ENCODE results near the gene POTEJ.
"Not testable (repeated sequence)": the region's sequence is repeated elsewhere in the genome, so short reads cannot be mapped to it uniquely, and the experiment has no call there.

The POTEJ gene

GRCh38 chr2:130592791-130593414, 18.3 kb upstream of the POTEJ start:
- not testable (repeated sequence) for H3K9me3 ChIP-seq (ENCODE audit: severe bottlenecking); DNase-seq; H3K27me3 ChIP-seq (ENCODE audit: insufficient read depth, low read depth, severe bottlenecking); H3K36me3 ChIP-seq; H3K4me3 ChIP-seq (ENCODE audit: low read depth, low read length); H3K27ac ChIP-seq

GRCh38 chr2:130594011-130594410, 17.2 kb upstream of the POTEJ start:
- H3K36me3 ChIP-seq; H3K4me3 ChIP-seq (ENCODE audit: low read depth, low read length); H3K27ac ChIP-seq; H3K9me3 ChIP-seq (ENCODE audit: severe bottlenecking); DNase-seq; H3K27me3 ChIP-seq (ENCODE audit: insufficient read depth, low read depth, severe bottlenecking): not testable (repeated sequence)

- not testable (repeated sequence) for H3K36me3 ChIP-seq; H3K27me3 ChIP-seq (ENCODE audit: insufficient read depth, low read depth, severe bottlenecking); H3K4me3 ChIP-seq (ENCODE audit: low read depth, low read length); H3K9me3 ChIP-seq (ENCODE audit: severe bottlenecking); H3K27ac ChIP-seq
- DNase-seq, result peak; percentile 20
Observed at GRCh38 chr2:130596757-130597156, 14.5 kb upstream of the POTEJ start.

GRCh38 chr2:130597994-130598393, 13.2 kb upstream of the POTEJ start:
- H3K27me3 ChIP-seq (ENCODE audit: insufficient read depth, low read depth, severe bottlenecking); H3K36me3 ChIP-seq; H3K9me3 ChIP-seq (ENCODE audit: severe bottlenecking); DNase-seq; H3K27ac ChIP-seq; H3K4me3 ChIP-seq (ENCODE audit: low read depth, low read length): not testable (repeated sequence)

GRCh38 chr2:130598463-130598862, 12.8 kb upstream of the POTEJ start:
- H3K27me3 ChIP-seq (ENCODE audit: insufficient read depth, low read depth, severe bottlenecking); H3K36me3 ChIP-seq; H3K27ac ChIP-seq; H3K4me3 ChIP-seq (ENCODE audit: low read depth, low read length); H3K9me3 ChIP-seq (ENCODE audit: severe bottlenecking); DNase-seq: not testable (repeated sequence)

GRCh38 chr2:130599393-130599792, 11.8 kb upstream of the POTEJ start, which contains the start of gene CFC1:
Gene CFC1, minus strand, starts transcription at chr2:130599575. Its CDS starts 288 bp downstream, at chr2:130599287.
- not testable (repeated sequence) for H3K9me3 ChIP-seq (ENCODE audit: severe bottlenecking); H3K4me3 ChIP-seq (ENCODE audit: low read depth, low read length); H3K27me3 ChIP-seq (ENCODE audit: insufficient read depth, low read depth, severe bottlenecking); H3K27ac ChIP-seq; H3K36me3 ChIP-seq; DNase-seq

- H3K27me3 ChIP-seq (ENCODE audit: insufficient read depth, low read depth, severe bottlenecking); DNase-seq; H3K9me3 ChIP-seq (ENCODE audit: severe bottlenecking); H3K27ac ChIP-seq; H3K36me3 ChIP-seq; H3K4me3 ChIP-seq (ENCODE audit: low read depth, low read length): not testable (repeated sequence)
Observed at GRCh38 chr2:130599926-130600325, 11.3 kb upstream of the POTEJ start.

- DNase-seq; H3K9me3 ChIP-seq (ENCODE audit: severe bottlenecking): not testable (repeated sequence)
Observed at GRCh38 chr2:130601648-130602302, 9.5 kb upstream of the POTEJ start.

GRCh38 chr2:130608276-130609001, 2.8 kb upstream of the POTEJ start:
- not testable (repeated sequence) for H3K9me3 ChIP-seq (ENCODE audit: severe bottlenecking); H3K4me3 ChIP-seq (ENCODE audit: low read depth, low read length); DNase-seq; H3K27ac ChIP-seq; H3K36me3 ChIP-seq; H3K27me3 ChIP-seq (ENCODE audit: insufficient read depth, low read depth, severe bottlenecking)

More at GRCh38 chr2:130601648-130602302, 9.5 kb upstream of the POTEJ start:
- not testable (repeated sequence) for H3K27ac ChIP-seq; H3K36me3 ChIP-seq; H3K27me3 ChIP-seq (ENCODE audit: insufficient read depth, low read depth, severe bottlenecking); H3K4me3 ChIP-seq (ENCODE audit: low read depth, low read length)

- not testable (repeated sequence) for H3K9me3 ChIP-seq (ENCODE audit: severe bottlenecking); H3K36me3 ChIP-seq; H3K27me3 ChIP-seq (ENCODE audit: insufficient read depth, low read depth, severe bottlenecking); H3K4me3 ChIP-seq (ENCODE audit: low read depth, low read length); DNase-seq; H3K27ac ChIP-seq
Observed at GRCh38 chr2:130609002-130609920, 2.0 kb upstream of the POTEJ start.

- H3K4me3 ChIP-seq (ENCODE audit: low read depth, low read length); DNase-seq; H3K9me3 ChIP-seq (ENCODE audit: severe bottlenecking): not testable (repeated sequence)
Observed at GRCh38 chr2:130610486-130610885, 754 bp upstream of the POTEJ start.

GRCh38 chr2:130628784-130629475, 17.7 kb downstream of the POTEJ start:
- not testable (repeated sequence) for H3K4me3 ChIP-seq (ENCODE audit: low read depth, low read length); H3K27ac ChIP-seq; H3K36me3 ChIP-seq; DNase-seq; H3K27me3 ChIP-seq (ENCODE audit: insufficient read depth, low read depth, severe bottlenecking); H3K9me3 ChIP-seq (ENCODE audit: severe bottlenecking)

More at GRCh38 chr2:130610486-130610885, 754 bp upstream of the POTEJ start:
- not testable (repeated sequence) for H3K27me3 ChIP-seq (ENCODE audit: insufficient read depth, low read depth, severe bottlenecking); H3K36me3 ChIP-seq; H3K27ac ChIP-seq

- DNase-seq; H3K36me3 ChIP-seq; H3K27me3 ChIP-seq (ENCODE audit: insufficient read depth, low read depth, severe bottlenecking); H3K27ac ChIP-seq; H3K9me3 ChIP-seq (ENCODE audit: severe bottlenecking); H3K4me3 ChIP-seq (ENCODE audit: low read depth, low read length): not testable (repeated sequence)
Observed at GRCh38 chr2:130638973-130639372, 27.7 kb downstream of the POTEJ start.

Data from WERI-Rb-1 (cell line).